GM19023 (cell line): ENCODE measurements around the gene PVALB.
"Not testable (repeated sequence)": the region's sequence is repeated elsewhere in the genome, so short reads cannot be mapped to it uniquely, and the experiment has no call there.

Experiments used
- ATAC-seq: cut with Tn5 transposase; IDR thresholded peaks from one replicate; pipeline ENCODE4 v1.9.1; 2021; ENCODE audit warnings: mild to moderate bottlenecking, moderate library complexity; ENCODE audit not compliant: unreplicated experiment

PVALB gene

GRCh38 chr22:36759481-36760159 lies 57.2 kb downstream of the PVALB start:
- no peak for ATAC-seq

GRCh38 chr22:36758792-36759271 lies 58.0 kb downstream of the PVALB start:
- ATAC-seq: no peak

- ATAC-seq: no peak
Measured at GRCh38 chr22:36757668-36758211, 59.1 kb downstream of the PVALB start.

- no peak for ATAC-seq
Measured at GRCh38 chr22:36756746-36757655, 59.8 kb downstream of the PVALB start.

- no peak for ATAC-seq
Measured at GRCh38 chr22:36756031-36756430, 60.8 kb downstream of the PVALB start.

GRCh38 chr22:36755316-36755715 lies 61.5 kb downstream of the PVALB start:
- ATAC-seq: no peak

GRCh38 chr22:36754881-36755280 lies 62.0 kb downstream of the PVALB start:
- not testable (repeated sequence) for ATAC-seq

GRCh38 chr22:36753916-36754315 lies 62.9 kb downstream of the PVALB start:
- no peak for ATAC-seq

GRCh38 chr22:36753120-36753802 lies 63.6 kb downstream of the PVALB start:
- no peak for ATAC-seq
